ENCODE results near the gene YIF1A.

GRCh38 chr11:66259956-66260355 is 29.0 kb downstream of the YIF1A start:
- TF ChIP-seq CTCF (conservative IDR thresholded peaks at IDR 0.05; ENCODE audit: low read depth, low read length) (no peak), POLR2A (IDR thresholded peaks at IDR 0.05; ENCODE audit: low read depth, low read length) (no peak), ELK1 (IDR thresholded peaks at IDR 0.05; ENCODE audit: borderline replicate concordance, low read depth, low read length) (no peak), FOS (IDR thresholded peaks at IDR 0.05; ENCODE audit: low read depth, low read length) (no peak), MAFK (IDR thresholded peaks at IDR 0.05; ENCODE audit: low read depth, low read length) (no peak), RAD21 (IDR thresholded peaks at IDR 0.05; ENCODE audit: low read length) (no peak)
